MG63 (cell line): ENCODE measurements around the gene JMY. TPM values are rescaled to one million over a fixed set of nuclear protein-coding genes. Genes with fewer than 3 reads are reported as not detected.
A peak's percentile ranks its signal among the peaks of the same experiment; 100 is the strongest.

Experiments used
- DNase-seq: peaks from one replicate; pipeline ENCODE4 v3.0.0-alpha.2; 2020
- H3K27me3 ChIP-seq: fragments of 250-450 bp; sonication (Bioruptor Pico); 2 replicates; pipeline ENCODE4 v1.5.1; 2020; ENCODE audit warnings: mild to moderate bottlenecking, moderate library complexity
- H3K36me3 ChIP-seq: fragments of 250-450 bp; sonication (Bioruptor Pico); 2 replicates; pipeline ENCODE4 v1.5.1; 2020; ENCODE audit warnings: mild to moderate bottlenecking, moderate library complexity
- H3K4me3 ChIP-seq: fragments of 250-450 bp; sonication (Bioruptor Pico); 2 replicates; pipeline ENCODE4 v1.5.1; 2020; ENCODE audit warnings: mild to moderate bottlenecking, moderate library complexity
- H3K9me3 ChIP-seq: fragments of 250-450 bp; sonication (Bioruptor Pico); 2 replicates; pipeline ENCODE4 v1.5.1; 2020; ENCODE audit warnings: mild to moderate bottlenecking, moderate library complexity
- total RNA-seq: library from RNA; depleted of rRNA; stranded (reverse); fragments of >200 nt; shearing (Covaris generic); gene quantifications from 2 replicates; pipeline ENCODE4 v1.2.3, GENCODE V29; 2014; ENCODE audit warnings: low replicate concordance

The JMY gene
- total RNA-seq, 1 experiment from 2014 or later, result 5.5 TPM

- Histone ChIP-seq H3K36me3 (no peaks in the 10 kb centered on the region), H3K9me3 (no peaks in the 10 kb centered on the region), H3K27me3 (no peaks in the 10 kb centered on the region), H3K4me3 (no peak overlapping the region)
- no peak for DNase-seq
These were observed 23.5 kb downstream of the JMY start for GRCh38 chr5:79259383-79259782.

- DNase-seq, result no peak
- H3K4me3 ChIP-seq, result no peak overlapping the region
- no peaks in the 10 kb centered on the region for H3K36me3 ChIP-seq
- H3K27me3 ChIP-seq, result no peaks in the 10 kb centered on the region
- no peaks in the 10 kb centered on the region for H3K9me3 ChIP-seq
These were observed 23.9 kb downstream of the JMY start for GRCh38 chr5:79259810-79260209.

- no peak for DNase-seq
- no peaks in the 10 kb centered on the region for H3K9me3 ChIP-seq
- no peak overlapping the region for H3K4me3 ChIP-seq
- H3K36me3 ChIP-seq, result no peaks in the 10 kb centered on the region
- H3K27me3 ChIP-seq, result no peaks in the 10 kb centered on the region
These were observed 26.0 kb downstream of the JMY start for GRCh38 chr5:79261897-79262296.

- no peak for DNase-seq
- Histone ChIP-seq H3K4me3 (no peak overlapping the region), H3K36me3 (no peaks in the 10 kb centered on the region), H3K9me3 (no peaks in the 10 kb centered on the region), H3K27me3 (no peaks in the 10 kb centered on the region)
These were observed 27.4 kb downstream of the JMY start for GRCh38 chr5:79263290-79263689.

- Histone ChIP-seq H3K9me3 (peaks cover 4% of the 10 kb centered on the region; the same call in 1 of the 2 replicates), H3K36me3 (no peaks in the 10 kb centered on the region), H3K4me3 (no peak overlapping the region), H3K27me3 (no peaks in the 10 kb centered on the region)
- DNase-seq, result no peak
These were observed 31.2 kb downstream of the JMY start for GRCh38 chr5:79267180-79267579.

- H3K4me3 ChIP-seq, result no peak overlapping the region
- DNase-seq, result no peak
These were observed 33.8 kb downstream of the JMY start for GRCh38 chr5:79269733-79270166.

GRCh38 chr5:79273341-79273740 is 37.4 kb downstream of the JMY start:
- Histone ChIP-seq H3K4me3 (no peak overlapping the region), H3K36me3 (no peaks in the 10 kb centered on the region), H3K9me3 (peaks cover 9% of the 10 kb centered on the region; the same call in 1 of the 2 replicates), H3K27me3 (no peaks in the 10 kb centered on the region)
- DNase-seq, result no peak

More at GRCh38 chr5:79269733-79270166, 33.8 kb downstream of the JMY start:
- no peaks in the 10 kb centered on the region for H3K36me3 ChIP-seq
- H3K27me3 ChIP-seq, result no peaks in the 10 kb centered on the region
- H3K9me3 ChIP-seq, result peaks cover 9% of the 10 kb centered on the region; the same call in 1 of the 2 replicates

- no peak for DNase-seq
- H3K36me3 ChIP-seq, result no peaks in the 10 kb centered on the region
- H3K27me3 ChIP-seq, result no peaks in the 10 kb centered on the region
- H3K9me3 ChIP-seq, result no peaks in the 10 kb centered on the region
- no peak overlapping the region for H3K4me3 ChIP-seq
These were observed 48.9 kb downstream of the JMY start for GRCh38 chr5:79284846-79285245.

GRCh38 chr5:79285285-79285684 is 49.4 kb downstream of the JMY start:
- no peaks in the 10 kb centered on the region for H3K36me3 ChIP-seq

GRCh38 chr5:79285833-79286232 is 49.9 kb downstream of the JMY start:
- Histone ChIP-seq H3K4me3 (no peak overlapping the region), H3K27me3 (no peaks in the 10 kb centered on the region), H3K9me3 (no peaks in the 10 kb centered on the region), H3K36me3 (no peaks in the 10 kb centered on the region)
- DNase-seq, result no peak

More at GRCh38 chr5:79285285-79285684, 49.4 kb downstream of the JMY start:
- no peak for DNase-seq
- Histone ChIP-seq H3K9me3 (no peaks in the 10 kb centered on the region), H3K27me3 (no peaks in the 10 kb centered on the region), H3K4me3 (no peak overlapping the region)

- DNase-seq, result no peak
- no peak overlapping the region for H3K4me3 ChIP-seq
- no peaks in the 10 kb centered on the region for H3K9me3 ChIP-seq
- no peaks in the 10 kb centered on the region for H3K27me3 ChIP-seq
- H3K36me3 ChIP-seq, result no peaks in the 10 kb centered on the region
These were observed 51.4 kb downstream of the JMY start for GRCh38 chr5:79287380-79287779.

- Histone ChIP-seq H3K36me3 (no peaks in the 10 kb centered on the region), H3K9me3 (no peaks in the 10 kb centered on the region), H3K27me3 (no peaks in the 10 kb centered on the region), H3K4me3 (no peak overlapping the region)
- no peak for DNase-seq
These were observed 52.0 kb downstream of the JMY start for GRCh38 chr5:79287907-79288306.

GRCh38 chr5:79295029-79295428 is 59.1 kb downstream of the JMY start:
- no peaks in the 10 kb centered on the region for H3K9me3 ChIP-seq
- H3K27me3 ChIP-seq, result no peaks in the 10 kb centered on the region
- no peak for DNase-seq
- H3K4me3 ChIP-seq, result no peak overlapping the region
- no peaks in the 10 kb centered on the region for H3K36me3 ChIP-seq

- H3K9me3 ChIP-seq, result no peaks in the 10 kb centered on the region
- H3K36me3 ChIP-seq, result no peaks in the 10 kb centered on the region
- H3K27me3 ChIP-seq, result no peaks in the 10 kb centered on the region
- H3K4me3 ChIP-seq, result no peak overlapping the region
- no peak for DNase-seq
These were observed 61.7 kb downstream of the JMY start for GRCh38 chr5:79297661-79298060.

GRCh38 chr5:79301046-79301712 is 65.2 kb downstream of the JMY start:
- Histone ChIP-seq H3K27me3 (no peaks in the 10 kb centered on the region), H3K4me3 (no peak overlapping the region), H3K36me3 (peaks cover 2% of the 10 kb centered on the region; the same call in 1 of the 2 replicates), H3K9me3 (no peaks in the 10 kb centered on the region)
- DNase-seq, result no peak

GRCh38 chr5:79302454-79302853 is 66.5 kb downstream of the JMY start:
- peaks cover 2% of the 10 kb centered on the region; the same call in 1 of the 2 replicates for H3K36me3 ChIP-seq

GRCh38 chr5:79305706-79306105 is 69.8 kb downstream of the JMY start:
- no peak overlapping the region for H3K4me3 ChIP-seq
- no peaks in the 10 kb centered on the region for H3K27me3 ChIP-seq
- peaks cover 2% of the 10 kb centered on the region; the same call in 1 of the 2 replicates for H3K36me3 ChIP-seq
- DNase-seq, result no peak
- H3K9me3 ChIP-seq, result no peaks in the 10 kb centered on the region

More at GRCh38 chr5:79302454-79302853, 66.5 kb downstream of the JMY start:
- no peak for DNase-seq
- Histone ChIP-seq H3K27me3 (no peaks in the 10 kb centered on the region), H3K9me3 (no peaks in the 10 kb centered on the region), H3K4me3 (no peak overlapping the region)

GRCh38 chr5:79318935-79319614 is 83.1 kb downstream of the JMY start:
- DNase-seq, result peak; percentile 71
- Histone ChIP-seq H3K4me3 (no peak overlapping the region), H3K36me3 (no peaks in the 10 kb centered on the region; the same call in 1 of the 2 replicates), H3K27me3 (no peaks in the 10 kb centered on the region), H3K9me3 (no peaks in the 10 kb centered on the region)
